Neural cell (in vitro differentiated cells): Measurements from ENCODE around the gene TRIM29.

ENCODE experiments used
- POLR2AphosphoS5 ChIP-seq: IDR thresholded peaks from 2 replicates; pipeline ENCODE4 v1.6.1; 2012
- TF ChIP-seq, protein P1 (sequence below): IDR thresholded peaks from 2 replicates; pipeline ENCODE4 v1.6.1; 2012; ENCODE audit warnings: borderline replicate concordance
- TF ChIP-seq, protein P2 (sequence below): fragments of 450-650 bp; IDR thresholded peaks from 2 replicates; pipeline ENCODE4 v1.5.1; 2014; ENCODE audit warnings: antibody characterized with exemption, mild to moderate bottlenecking, moderate library complexity; ENCODE audit not compliant: poor library complexity, severe bottlenecking

DNA sequence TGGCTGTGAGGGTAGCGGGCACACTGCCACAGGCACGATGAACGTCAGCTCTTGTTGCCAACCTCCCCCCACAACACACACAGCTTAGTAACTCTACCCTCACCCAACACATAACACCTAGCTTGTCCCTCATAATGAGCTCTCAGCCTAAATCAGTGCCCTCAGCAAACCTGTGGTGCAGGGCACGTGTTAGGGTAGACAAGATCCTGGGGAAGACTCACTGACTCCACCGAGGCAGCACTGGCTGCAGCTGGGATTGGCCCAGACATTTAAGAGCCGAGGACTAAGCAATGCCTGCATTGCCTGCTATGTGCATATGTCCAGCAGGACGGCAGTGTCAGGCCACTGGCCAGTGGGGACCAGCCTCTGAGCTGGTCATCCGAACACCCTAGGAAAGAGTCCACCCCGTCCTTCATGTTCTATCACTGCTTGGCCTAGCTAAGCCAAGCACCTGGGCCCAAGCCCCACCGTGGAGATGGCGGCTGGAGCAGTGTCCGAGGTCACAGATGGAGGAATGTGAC, 32.9 kb upstream of the TRIM29 start:
- TF ChIP-seq, protein P1, sequence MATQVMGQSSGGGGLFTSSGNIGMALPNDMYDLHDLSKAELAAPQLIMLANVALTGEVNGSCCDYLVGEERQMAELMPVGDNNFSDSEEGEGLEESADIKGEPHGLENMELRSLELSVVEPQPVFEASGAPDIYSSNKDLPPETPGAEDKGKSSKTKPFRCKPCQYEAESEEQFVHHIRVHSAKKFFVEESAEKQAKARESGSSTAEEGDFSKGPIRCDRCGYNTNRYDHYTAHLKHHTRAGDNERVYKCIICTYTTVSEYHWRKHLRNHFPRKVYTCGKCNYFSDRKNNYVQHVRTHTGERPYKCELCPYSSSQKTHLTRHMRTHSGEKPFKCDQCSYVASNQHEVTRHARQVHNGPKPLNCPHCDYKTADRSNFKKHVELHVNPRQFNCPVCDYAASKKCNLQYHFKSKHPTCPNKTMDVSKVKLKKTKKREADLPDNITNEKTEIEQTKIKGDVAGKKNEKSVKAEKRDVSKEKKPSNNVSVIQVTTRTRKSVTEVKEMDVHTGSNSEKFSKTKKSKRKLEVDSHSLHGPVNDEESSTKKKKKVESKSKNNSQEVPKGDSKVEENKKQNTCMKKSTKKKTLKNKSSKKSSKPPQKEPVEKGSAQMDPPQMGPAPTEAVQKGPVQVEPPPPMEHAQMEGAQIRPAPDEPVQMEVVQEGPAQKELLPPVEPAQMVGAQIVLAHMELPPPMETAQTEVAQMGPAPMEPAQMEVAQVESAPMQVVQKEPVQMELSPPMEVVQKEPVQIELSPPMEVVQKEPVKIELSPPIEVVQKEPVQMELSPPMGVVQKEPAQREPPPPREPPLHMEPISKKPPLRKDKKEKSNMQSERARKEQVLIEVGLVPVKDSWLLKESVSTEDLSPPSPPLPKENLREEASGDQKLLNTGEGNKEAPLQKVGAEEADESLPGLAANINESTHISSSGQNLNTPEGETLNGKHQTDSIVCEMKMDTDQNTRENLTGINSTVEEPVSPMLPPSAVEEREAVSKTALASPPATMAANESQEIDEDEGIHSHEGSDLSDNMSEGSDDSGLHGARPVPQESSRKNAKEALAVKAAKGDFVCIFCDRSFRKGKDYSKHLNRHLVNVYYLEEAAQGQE = no peak
- TF ChIP-seq, protein P2, sequence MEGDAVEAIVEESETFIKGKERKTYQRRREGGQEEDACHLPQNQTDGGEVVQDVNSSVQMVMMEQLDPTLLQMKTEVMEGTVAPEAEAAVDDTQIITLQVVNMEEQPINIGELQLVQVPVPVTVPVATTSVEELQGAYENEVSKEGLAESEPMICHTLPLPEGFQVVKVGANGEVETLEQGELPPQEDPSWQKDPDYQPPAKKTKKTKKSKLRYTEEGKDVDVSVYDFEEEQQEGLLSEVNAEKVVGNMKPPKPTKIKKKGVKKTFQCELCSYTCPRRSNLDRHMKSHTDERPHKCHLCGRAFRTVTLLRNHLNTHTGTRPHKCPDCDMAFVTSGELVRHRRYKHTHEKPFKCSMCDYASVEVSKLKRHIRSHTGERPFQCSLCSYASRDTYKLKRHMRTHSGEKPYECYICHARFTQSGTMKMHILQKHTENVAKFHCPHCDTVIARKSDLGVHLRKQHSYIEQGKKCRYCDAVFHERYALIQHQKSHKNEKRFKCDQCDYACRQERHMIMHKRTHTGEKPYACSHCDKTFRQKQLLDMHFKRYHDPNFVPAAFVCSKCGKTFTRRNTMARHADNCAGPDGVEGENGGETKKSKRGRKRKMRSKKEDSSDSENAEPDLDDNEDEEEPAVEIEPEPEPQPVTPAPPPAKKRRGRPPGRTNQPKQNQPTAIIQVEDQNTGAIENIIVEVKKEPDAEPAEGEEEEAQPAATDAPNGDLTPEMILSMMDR = no peak
- no peak for TF ChIP-seq POLR2AphosphoS5
